NCI-H69 (cell line): Measurements from ENCODE around the gene OR51B5.
A peak's percentile ranks its signal among the peaks of the same experiment; 100 is the strongest.
"Not testable (repeated sequence)": the region's sequence is repeated elsewhere in the genome, so short reads cannot be mapped to it uniquely, and the experiment has no call there.

Experiments used
- DNase-seq: peaks from one replicate; lab custom pipeline; 2025; lab: John Stamatoyannopoulos, UW

OR51B5 gene

DNA sequence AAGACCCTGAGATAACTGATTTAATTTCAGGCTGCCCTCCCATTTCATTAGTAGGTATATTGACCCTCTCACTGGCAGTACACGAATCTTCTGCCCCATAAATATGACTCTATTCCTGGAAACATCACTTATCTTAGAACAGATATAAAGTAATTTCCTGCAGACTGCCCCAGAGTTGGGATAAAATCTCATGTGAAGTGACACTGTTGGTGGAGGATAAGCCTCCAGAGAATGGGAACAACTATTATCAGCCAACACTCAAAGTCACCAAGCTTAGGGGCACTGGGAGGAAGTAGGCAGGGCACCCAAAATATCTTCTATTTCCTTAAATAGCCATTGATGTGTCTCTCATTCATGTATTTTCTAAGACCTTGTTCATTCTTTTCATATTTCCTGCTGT, 8.2 kb downstream of the OR51B5 start:
- no peak for DNase-seq

GRCh38 chr11:5324197-5324596, 19.1 kb downstream of the OR51B5 start, which contains the start of gene OR51B2:
OR51B2 (minus strand) TSS chr11:5324297; CDS start chr11:5324297, 0 bp downstream.
- DNase-seq, result no peak

GRCh38 chr11:5317292-5317691, 26.0 kb downstream of the OR51B5 start:
- DNase-seq, result no peak

GRCh38 chr11:5313326-5314023, 29.8 kb downstream of the OR51B5 start:
- DNase-seq, result not testable (repeated sequence)

DNA sequence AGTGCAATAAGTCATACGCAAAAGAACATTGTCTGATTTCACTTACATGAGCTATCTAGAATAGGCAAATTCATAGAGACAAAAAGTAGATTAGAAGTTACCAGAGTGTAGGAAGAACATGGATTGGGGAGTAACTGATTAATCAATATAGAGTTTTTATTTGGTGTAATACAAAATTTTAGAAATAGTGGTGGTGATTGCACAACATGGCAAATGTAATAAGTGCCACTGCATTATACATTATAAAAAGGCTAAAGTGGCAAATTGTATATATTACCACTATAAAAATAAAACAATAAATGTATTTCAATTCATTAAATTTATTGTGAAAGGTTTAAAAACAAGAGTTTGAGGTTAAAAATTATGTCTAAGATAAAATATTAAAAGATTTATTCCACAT, 32.9 kb downstream of the OR51B5 start:
- no peak for DNase-seq

- DNase-seq, result no peak
These were observed 35.9 kb downstream of the OR51B5 start for GRCh38 chr11:5307256-5308019.

- no peak for DNase-seq
These were observed 39.3 kb downstream of the OR51B5 start for GRCh38 chr11:5304046-5304445.

- DNase-seq, result no peak
These were observed 39.7 kb downstream of the OR51B5 start for GRCh38 chr11:5303626-5304025.

- no peak for DNase-seq
These were observed 41.5 kb downstream of the OR51B5 start, which contains the start of gene OR51B4 for GRCh38 chr11:5301846-5302245. OR51B4 (minus strand) TSS chr11:5301946; CDS start chr11:5301946, 0 bp downstream.

DNA sequence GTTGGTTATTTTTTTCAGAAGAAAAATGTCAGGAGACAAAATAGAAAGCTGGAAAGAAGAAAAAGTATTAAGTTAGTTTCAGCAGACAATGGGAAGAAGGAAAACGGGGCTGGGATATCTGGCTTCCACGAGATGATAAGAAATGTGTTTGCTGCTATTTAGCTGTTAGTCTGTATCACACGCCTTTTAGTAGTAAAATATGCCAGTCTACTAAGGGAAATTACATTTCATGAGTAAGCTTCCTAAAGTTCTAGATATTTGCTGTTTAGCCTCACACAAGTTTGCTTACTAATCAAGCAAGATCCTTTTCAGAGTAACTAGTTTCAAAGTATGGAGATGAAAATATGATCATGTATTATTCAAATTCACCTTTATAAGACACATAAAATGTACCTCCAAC, 43.1 kb downstream of the OR51B5 start:
- no peak for DNase-seq

DNA sequence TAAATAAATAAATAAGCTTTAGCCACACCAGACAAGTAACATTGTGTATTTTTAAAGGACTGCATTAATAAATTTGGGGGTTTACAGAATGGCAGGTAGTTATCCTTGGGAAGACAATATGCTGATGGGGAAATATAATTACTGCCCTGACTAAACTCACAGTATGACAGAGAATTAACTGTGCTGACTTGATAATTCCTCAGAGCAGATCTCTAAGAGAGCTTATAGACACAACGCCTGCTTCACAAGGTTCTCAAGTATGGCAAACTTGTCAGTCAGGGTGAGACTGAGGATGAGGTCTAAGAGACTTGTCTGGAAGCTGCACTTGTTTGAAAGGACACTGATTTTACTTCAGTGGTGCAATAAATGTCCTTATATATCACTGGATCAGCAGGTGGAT, 44.9 kb downstream of the OR51B5 start:
- DNase-seq, result no peak

DNA sequence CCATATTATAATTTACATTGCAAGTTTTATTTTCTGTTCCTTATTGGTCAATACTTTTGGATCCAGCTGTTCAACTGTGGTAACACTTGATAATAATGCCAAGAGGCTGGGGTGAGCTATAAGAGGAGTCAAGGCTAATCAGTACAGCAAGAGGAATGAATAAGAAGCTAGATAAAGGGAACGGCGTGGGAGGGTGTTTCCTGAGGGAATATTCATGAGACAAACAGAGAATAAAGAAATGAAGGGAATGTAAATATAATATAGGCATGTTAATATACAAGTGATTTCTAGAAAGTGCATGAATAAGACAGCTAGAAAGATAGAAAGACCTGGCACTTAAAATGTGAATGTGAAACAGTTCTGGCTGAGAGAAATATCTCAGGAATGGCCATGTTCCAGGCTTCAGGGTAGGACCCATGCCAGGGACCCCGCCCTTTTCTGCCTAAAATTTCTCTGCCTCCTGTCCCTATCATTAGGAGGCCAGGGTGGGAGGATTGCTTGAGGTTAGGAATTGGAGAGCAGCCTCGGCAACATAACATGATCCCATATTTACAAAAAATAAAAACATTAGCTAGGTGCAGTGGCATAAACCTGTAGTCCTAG, 45.5 kb downstream of the OR51B5 start:
- no peak for DNase-seq

DNA sequence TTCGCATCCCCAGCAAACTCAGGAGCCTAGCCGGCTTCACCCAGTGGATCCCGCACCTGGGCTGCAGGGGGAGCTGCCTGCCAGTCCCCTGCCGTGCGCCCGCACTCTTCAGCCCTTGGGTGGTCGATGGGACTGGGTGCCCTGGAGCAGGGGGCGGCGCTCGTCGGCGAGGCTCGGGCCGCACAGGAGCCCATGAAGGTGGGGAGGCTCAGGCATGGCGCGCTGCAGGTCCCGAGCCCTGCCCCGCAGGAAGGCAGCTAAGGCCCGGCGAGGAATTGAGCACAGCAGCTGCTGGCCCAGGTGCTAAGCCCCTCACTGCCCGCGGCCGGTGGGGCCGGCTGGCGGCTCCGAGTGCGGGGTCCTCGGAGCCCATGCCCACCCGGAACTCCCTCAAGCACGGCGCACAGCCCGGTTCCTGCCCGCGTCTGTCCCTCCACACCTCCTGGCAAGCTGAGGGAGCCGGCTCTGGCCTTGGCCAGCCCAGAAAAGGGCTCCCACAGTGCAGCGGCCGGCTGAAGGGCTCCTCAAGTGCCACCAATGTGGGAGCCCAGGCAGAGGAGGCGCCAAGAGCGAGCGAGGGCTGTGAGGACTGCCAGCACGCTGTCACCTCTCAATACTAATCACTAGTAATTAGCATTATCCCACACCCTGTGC, 48.9 kb downstream of the OR51B5 start:
- DNase-seq, result not testable (repeated sequence)

DNA sequence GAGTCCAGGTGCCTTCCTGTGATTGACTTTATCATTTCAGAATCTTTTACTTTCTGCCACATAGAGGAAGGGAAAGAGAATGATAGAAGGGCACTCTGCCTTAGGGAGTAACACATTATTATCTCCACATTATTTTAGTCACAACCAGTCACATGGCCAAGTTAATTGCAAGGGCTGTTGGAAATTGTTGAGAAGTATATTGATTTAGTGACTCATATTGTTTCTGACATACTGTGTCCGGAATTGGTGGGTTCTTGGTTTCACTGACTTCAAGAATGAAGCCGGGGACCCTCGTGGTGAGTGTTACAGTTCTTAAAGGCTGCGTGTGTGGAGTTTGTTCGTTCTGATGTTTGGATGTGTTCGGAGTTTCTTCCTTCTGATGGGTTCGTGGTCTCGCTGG, 50.3 kb downstream of the OR51B5 start:
- peak; percentile 14 for DNase-seq
